ENCODE measurements around the gene GPR39. TPM values are rescaled to one million over a fixed set of nuclear protein-coding genes. Genes with fewer than 3 reads are reported as not detected.

The GPR39 gene
- total RNA-seq, 4 donors from 2014 or later: 0.13 to 1.3 TPM; not detected in 2

GRCh38 chr2:132681766-132682165 lies 265.2 kb downstream of the GPR39 start:
- H3K4me1 ChIP-seq: no peaks in the 10 kb centered on the region
- no peaks in the 10 kb centered on the region for H3K27me3 ChIP-seq
- no peak for TF ChIP-seq POLR2A (IDR thresholded peaks at IDR 0.05; ENCODE audit: low read depth)
- TF ChIP-seq, protein P1, sequence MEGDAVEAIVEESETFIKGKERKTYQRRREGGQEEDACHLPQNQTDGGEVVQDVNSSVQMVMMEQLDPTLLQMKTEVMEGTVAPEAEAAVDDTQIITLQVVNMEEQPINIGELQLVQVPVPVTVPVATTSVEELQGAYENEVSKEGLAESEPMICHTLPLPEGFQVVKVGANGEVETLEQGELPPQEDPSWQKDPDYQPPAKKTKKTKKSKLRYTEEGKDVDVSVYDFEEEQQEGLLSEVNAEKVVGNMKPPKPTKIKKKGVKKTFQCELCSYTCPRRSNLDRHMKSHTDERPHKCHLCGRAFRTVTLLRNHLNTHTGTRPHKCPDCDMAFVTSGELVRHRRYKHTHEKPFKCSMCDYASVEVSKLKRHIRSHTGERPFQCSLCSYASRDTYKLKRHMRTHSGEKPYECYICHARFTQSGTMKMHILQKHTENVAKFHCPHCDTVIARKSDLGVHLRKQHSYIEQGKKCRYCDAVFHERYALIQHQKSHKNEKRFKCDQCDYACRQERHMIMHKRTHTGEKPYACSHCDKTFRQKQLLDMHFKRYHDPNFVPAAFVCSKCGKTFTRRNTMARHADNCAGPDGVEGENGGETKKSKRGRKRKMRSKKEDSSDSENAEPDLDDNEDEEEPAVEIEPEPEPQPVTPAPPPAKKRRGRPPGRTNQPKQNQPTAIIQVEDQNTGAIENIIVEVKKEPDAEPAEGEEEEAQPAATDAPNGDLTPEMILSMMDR (IDR thresholded peaks at IDR 0.05): no peak
- TF ChIP-seq POLR2AphosphoS5 (IDR thresholded peaks at IDR 0.05): no peak
- TF ChIP-seq EP300 (IDR thresholded peaks at IDR 0.05): no peak
- no peaks in the 10 kb centered on the region for H3K9me3 ChIP-seq
- no peak overlapping the region for H3K27ac ChIP-seq (replicated peaks in 1 of 4)
- intact Hi-C loops (cut with DNase I): no loop called here
- H3K4me3 ChIP-seq: no peak overlapping the region
- no peaks in the 10 kb centered on the region for H3K36me3 ChIP-seq
- DNase-seq (ENCODE audit: extremely low spot score): no peak
- 94% methylated on average over 1 of the region's 1 CpG for WGBS

- H3K4me1 ChIP-seq: no peaks in the 10 kb centered on the region
- H3K27ac ChIP-seq (replicated peaks in 1 of 4): no peak overlapping the region
- no peaks in the 10 kb centered on the region for H3K9me3 ChIP-seq
- no peak overlapping the region for H3K4me3 ChIP-seq
- H3K36me3 ChIP-seq: no peaks in the 10 kb centered on the region
- intact Hi-C loops (cut with DNase I): no loop called here
- DNase-seq (ENCODE audit: extremely low spot score): peak; percentile 55
- TF ChIP-seq, protein P1 (IDR thresholded peaks at IDR 0.05): no peak
- no peak for TF ChIP-seq POLR2A (IDR thresholded peaks at IDR 0.05; ENCODE audit: low read depth)
- TF ChIP-seq POLR2AphosphoS5 (IDR thresholded peaks at IDR 0.05): no peak
- TF ChIP-seq EP300 (IDR thresholded peaks at IDR 0.05): no peak
- no peaks in the 10 kb centered on the region for H3K27me3 ChIP-seq
- WGBS: 74% methylated on average over 1 of the region's 1 CpG
Measured at GRCh38 chr2:132690664-132691303, 274.2 kb downstream of the GPR39 start.

DNA sequence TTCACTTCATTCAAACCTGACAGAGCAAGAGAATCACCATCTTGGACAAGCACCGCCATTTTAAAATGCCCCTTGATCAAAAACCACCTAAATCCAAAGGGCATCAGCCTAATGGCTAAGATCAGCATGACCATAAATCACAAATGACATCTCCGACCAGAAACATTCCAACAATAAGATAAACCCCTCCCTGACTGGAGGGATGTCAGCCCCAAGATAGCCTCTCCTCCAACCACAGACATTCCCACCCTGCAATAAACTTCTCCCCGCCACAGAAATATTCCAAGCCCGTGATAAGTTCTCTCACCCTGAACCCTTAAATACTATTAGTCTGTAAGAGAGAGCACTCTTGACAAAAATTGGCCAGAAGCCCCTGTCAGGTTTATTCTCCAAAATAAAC lies 275.0 kb downstream of the GPR39 start:
- 99% methylated on average over 4 of the region's 4 CpGs for WGBS
- H3K4me3 ChIP-seq: no peak overlapping the region
- H3K36me3 ChIP-seq: no peaks in the 10 kb centered on the region
- peak; percentile 37 for DNase-seq (ENCODE audit: extremely low spot score)
- intact Hi-C loops (cut with DNase I): no loop called here
- no peaks in the 10 kb centered on the region for H3K9me3 ChIP-seq
- H3K27me3 ChIP-seq: no peaks in the 10 kb centered on the region
- TF ChIP-seq POLR2A (IDR thresholded peaks at IDR 0.05; ENCODE audit: low read depth): no peak
- TF ChIP-seq POLR2AphosphoS5 (IDR thresholded peaks at IDR 0.05): no peak
- TF ChIP-seq, protein P1 (IDR thresholded peaks at IDR 0.05): no peak
- no peak for TF ChIP-seq EP300 (IDR thresholded peaks at IDR 0.05)
- no peak overlapping the region for H3K27ac ChIP-seq (replicated peaks in 1 of 4)
- no peaks in the 10 kb centered on the region for H3K4me1 ChIP-seq

GRCh38 chr2:132692816-132693215 lies 276.2 kb downstream of the GPR39 start:
- no peak overlapping the region for H3K27ac ChIP-seq (replicated peaks in 1 of 4)
- H3K9me3 ChIP-seq: no peaks in the 10 kb centered on the region
- no peaks in the 10 kb centered on the region for H3K4me1 ChIP-seq
- intact Hi-C loops (cut with DNase I): no loop called here
- H3K4me3 ChIP-seq: no peak overlapping the region
- 77% methylated on average over 1 of the region's 1 CpG for WGBS
- DNase-seq (ENCODE audit: extremely low spot score): no peak
- TF ChIP-seq, protein P1 (IDR thresholded peaks at IDR 0.05): no peak
- no peak for TF ChIP-seq POLR2AphosphoS5 (IDR thresholded peaks at IDR 0.05)
- no peak for TF ChIP-seq POLR2A (IDR thresholded peaks at IDR 0.05; ENCODE audit: low read depth)
- TF ChIP-seq EP300 (IDR thresholded peaks at IDR 0.05): no peak
- no peaks in the 10 kb centered on the region for H3K36me3 ChIP-seq
- H3K27me3 ChIP-seq: no peaks in the 10 kb centered on the region

Small RNA genes lying within 50 kb of the gene (small RNA-seq; reads per million reads assigned to genes)
- 0 reads per million in 3 donors for gene RNU6-175P

Measured in esophagus muscularis mucosa (tissue), 4 donors.